CD4-positive, CD25-positive, alpha-beta regulatory T cell (primary cell): ENCODE measurements around the gene PDE2A. TPM values are rescaled to one million over a fixed set of nuclear protein-coding genes. Genes with fewer than 3 reads are reported as not detected.
A peak's percentile ranks its signal among the peaks of the same experiment; 100 is the strongest.

ENCODE experiments used
- ATAC-seq, 2 donors: fragments of 150-1000 bp; cut with Tn5 transposase; one replicate each; pipeline ENCODE4 v1.10.0; 2021; ENCODE audit warnings: low read depth in 2 of 2, moderate number of reproducible peaks in 2 of 2, moderate library complexity in 1 of 2
- DNase-seq, 3 donors: peaks; one replicate each; pipeline versions ENCODE4 v3.0.0 to v3.0.0-alpha.2; 2012 to 2022; ENCODE audit warnings: mixed read lengths in 1 of 3
- H3K27ac ChIP-seq: one replicate; pipeline ENCODE4 v1.7.0; 2013; ENCODE audit warnings: mild to moderate bottlenecking, low read length; ENCODE audit not compliant: insufficient read depth, poor library complexity, severe bottlenecking
- H3K27me3 ChIP-seq: one replicate; pipeline ENCODE4 v1.7.0; 2013; ENCODE audit warnings: low read length; ENCODE audit not compliant: control insufficient read depth, insufficient read depth
- H3K36me3 ChIP-seq: one replicate; pipeline ENCODE4 v1.7.0; 2013; ENCODE audit warnings: mild to moderate bottlenecking, low read length, moderate library complexity; ENCODE audit not compliant: control insufficient read depth, insufficient read depth
- H3K4me1 ChIP-seq: 2 replicates; pipeline ENCODE4 v1.7.0; 2013; ENCODE audit warnings: mild to moderate bottlenecking, low read length; ENCODE audit not compliant: insufficient read depth, control insufficient read depth, poor library complexity, severe bottlenecking
- H3K4me3 ChIP-seq: one replicate; pipeline ENCODE4 v1.7.0; 2013; ENCODE audit warnings: low read depth, mild to moderate bottlenecking, low read length, moderate library complexity
- H3K9me3 ChIP-seq, 2 experiments: 1 replicate in 1 of 2; 2 replicates in 1 of 2; pipeline ENCODE4 v1.7.0; 2013; ENCODE audit warnings: low read length in 2 of 2, mild to moderate bottlenecking in 1 of 2, moderate library complexity in 1 of 2; ENCODE audit not compliant: control insufficient read depth in 2 of 2
- H3K27ac Mint-ChIP-seq, 3 donors: one replicate each; pipeline ENCODE4 v1.8.0; 2020 to 2022; ENCODE audit warnings: mild to moderate bottlenecking in 3 of 3, mixed read lengths in 3 of 3, moderate library complexity in 2 of 3
- H3K27me3 Mint-ChIP-seq: one replicate; pipeline ENCODE4 v1.8.0; 2022; ENCODE audit warnings: mild to moderate bottlenecking, mixed read lengths
- H3K36me3 Mint-ChIP-seq: one replicate; pipeline ENCODE4 v1.8.0; 2020; ENCODE audit warnings: mixed read lengths
- H3K4me1 Mint-ChIP-seq, 4 donors: one replicate each; pipeline ENCODE4 v1.8.0; 2020 to 2022; ENCODE audit warnings: mixed read lengths in 4 of 4, mild to moderate bottlenecking in 1 of 4
- H3K4me3 Mint-ChIP-seq, 4 donors: one replicate each; pipeline ENCODE4 v1.8.0; 2020 to 2022; ENCODE audit warnings: mild to moderate bottlenecking in 4 of 4, mixed read lengths in 4 of 4, moderate library complexity in 3 of 4
- H3K9me3 Mint-ChIP-seq, 7 donors: one replicate each; pipeline ENCODE4 v1.8.0; 2020 to 2022; ENCODE audit warnings: mixed read lengths in 7 of 7, mild to moderate bottlenecking in 3 of 7, moderate library complexity in 2 of 7
- polyA plus RNA-seq, 4 donors: library from polyadenylated mRNA; unstranded; fragments of 300-500 nt; fragmentation: Illumina TruSeq; gene quantifications; one replicate each; pipeline ENCODE4 v1.2.3, GENCODE V29; 2021
- total RNA-seq: library from RNA; stranded (reverse); gene quantifications from one replicate; pipeline ENCODE4 v1.2.3, GENCODE V29; 2022

Gene PDE2A
- total and polyA plus RNA-seq, 5 donors from 2014 or later = 6.7 TPM; not detected in 4

DNA sequence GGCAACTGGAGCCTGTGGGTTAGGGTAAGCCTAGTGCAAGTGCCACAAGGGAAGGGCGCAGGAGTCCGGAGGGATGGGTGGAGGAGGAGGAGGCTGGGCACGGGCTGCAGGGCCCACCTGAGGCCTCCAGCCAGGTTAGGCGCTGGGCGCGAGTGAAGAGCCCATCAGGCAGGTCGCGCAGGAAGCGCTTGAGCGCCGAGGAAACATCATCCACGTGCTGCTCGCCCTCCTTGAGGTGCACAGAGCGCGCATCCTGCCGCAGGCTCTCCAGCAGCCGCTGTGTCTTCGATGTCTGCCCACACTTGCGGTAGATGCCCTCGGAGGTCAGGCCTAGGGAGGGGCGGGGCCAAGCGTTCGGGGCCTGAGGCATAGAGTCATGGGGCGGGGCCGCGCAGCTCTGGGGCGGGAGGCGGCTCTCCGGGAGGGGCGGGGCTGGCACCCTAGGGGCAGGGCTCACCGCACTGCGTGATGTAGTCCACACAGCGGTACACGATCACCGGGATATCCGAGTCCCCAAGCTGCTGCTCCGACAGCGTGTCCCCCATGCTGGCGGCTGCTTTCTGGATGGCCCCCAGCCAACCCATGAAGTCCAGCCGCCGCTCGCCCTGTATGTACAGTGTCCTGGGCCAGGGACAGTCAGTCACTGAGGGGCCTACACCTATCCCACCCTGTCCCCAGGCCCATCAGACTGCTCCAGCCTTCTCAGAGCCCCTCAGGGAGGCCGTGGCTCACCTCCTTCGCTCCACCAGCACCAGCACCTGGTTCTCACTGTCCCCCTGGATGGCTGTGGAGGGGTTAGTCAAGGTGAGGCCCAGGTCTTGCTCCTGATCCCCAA, 22.9 kb upstream of the PDE2A start:
- Mint-ChIP-seq H3K4me3 (no peak overlapping the region), H3K4me1 (peaks cover 0 to 3% (median 0%) of the 10 kb centered on the region in 4 donors), H3K27ac (peak overlapping the region in 1 of 3 donors; percentile 36), H3K27me3 (no peaks in the 10 kb centered on the region), H3K9me3 (no peaks in the 10 kb centered on the region), H3K36me3 (peaks cover 47% of the 10 kb centered on the region)
- ATAC-seq = no peak
- Histone ChIP-seq H3K4me1 (no peaks in the 10 kb centered on the region), H3K27me3 (no peaks in the 10 kb centered on the region), H3K4me3 (no peak overlapping the region), H3K9me3 (no peaks in the 10 kb centered on the region), H3K27ac (no peak overlapping the region), H3K36me3 (peaks cover 95% of the 10 kb centered on the region)
- no peak for DNase-seq

DNA sequence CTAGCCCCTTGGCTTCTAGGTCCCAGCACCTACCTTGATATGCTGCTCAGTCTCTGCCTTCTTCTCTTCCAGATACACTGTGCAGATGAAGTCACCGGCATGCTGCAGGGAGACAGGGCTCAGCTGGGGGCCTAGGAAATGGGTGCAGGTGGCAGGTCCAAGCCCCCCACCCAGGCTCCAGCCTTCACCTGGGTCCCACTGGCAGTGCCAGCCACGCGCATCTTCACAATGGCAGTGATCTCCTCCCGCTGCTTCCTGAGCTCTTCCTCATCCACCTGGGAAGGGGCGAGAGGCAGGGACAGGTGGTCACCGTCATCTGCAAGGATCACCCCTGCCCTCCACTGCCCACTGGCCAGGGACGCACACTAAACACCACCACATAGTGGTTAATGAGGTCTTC, 21.1 kb upstream of the PDE2A start:
- no peak for ATAC-seq
- Mint-ChIP-seq H3K4me1 (peaks cover 0 to 3% (median 0%) of the 10 kb centered on the region in 4 donors), H3K27me3 (no peaks in the 10 kb centered on the region), H3K9me3 (no peaks in the 10 kb centered on the region), H3K27ac (no peak overlapping the region), H3K4me3 (no peak overlapping the region), H3K36me3 (peaks cover 52% of the 10 kb centered on the region)
- H3K36me3 ChIP-seq = peaks cover 94% of the 10 kb centered on the region
- no peaks in the 10 kb centered on the region for H3K4me1 ChIP-seq
- H3K4me3 ChIP-seq = no peak overlapping the region
- no peak for DNase-seq
- no peaks in the 10 kb centered on the region for H3K9me3 ChIP-seq
- H3K27ac ChIP-seq = no peak overlapping the region
- H3K27me3 ChIP-seq = no peaks in the 10 kb centered on the region

DNA sequence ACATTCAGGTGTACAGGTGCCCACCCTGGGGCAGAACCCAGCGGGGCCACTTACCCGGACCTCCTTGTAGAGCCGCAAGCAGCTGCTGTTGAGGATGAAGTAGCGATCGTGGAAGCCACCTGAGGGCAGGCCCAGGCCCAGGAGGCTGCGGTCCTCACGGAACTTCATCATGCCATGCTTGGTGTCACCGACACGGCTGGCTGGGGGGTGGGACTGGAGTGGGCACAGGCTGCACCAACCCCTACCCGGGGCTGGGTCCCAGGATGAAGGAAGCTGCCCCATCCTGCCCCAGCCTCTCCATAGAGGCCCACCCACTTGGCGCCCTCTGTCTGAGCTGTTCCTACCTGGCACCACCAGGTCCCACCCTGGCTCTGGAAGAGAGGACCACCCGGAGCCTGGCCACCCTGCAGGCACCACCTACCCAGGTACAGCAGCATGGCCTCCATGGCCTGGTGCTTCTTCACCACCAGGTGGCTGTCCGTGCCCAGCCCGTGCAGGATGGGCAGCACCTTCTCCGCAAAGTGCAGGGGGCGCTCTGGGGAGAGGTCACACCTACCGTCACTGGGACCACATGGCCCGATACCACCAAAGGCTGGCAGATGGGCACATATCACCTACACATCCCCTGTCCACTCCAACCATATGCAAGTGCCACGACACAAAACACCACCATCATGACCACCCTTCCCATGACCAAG, 19.2 kb upstream of the PDE2A start:
- Mint-ChIP-seq H3K4me3 (no peak overlapping the region), H3K36me3 (peaks cover 50% of the 10 kb centered on the region), H3K27me3 (no peaks in the 10 kb centered on the region), H3K27ac (no peak overlapping the region), H3K9me3 (no peaks in the 10 kb centered on the region), H3K4me1 (peaks cover 0 to 2% (median under 1%) of the 10 kb centered on the region in 4 donors)
- no peak overlapping the region for H3K27ac ChIP-seq
- H3K36me3 ChIP-seq = peaks cover 93% of the 10 kb centered on the region
- H3K9me3 ChIP-seq = no peaks in the 10 kb centered on the region
- no peaks in the 10 kb centered on the region for H3K27me3 ChIP-seq
- ATAC-seq = no peak
- no peak for DNase-seq
- no peaks in the 10 kb centered on the region for H3K4me1 ChIP-seq
- H3K4me3 ChIP-seq = no peak overlapping the region

DNA sequence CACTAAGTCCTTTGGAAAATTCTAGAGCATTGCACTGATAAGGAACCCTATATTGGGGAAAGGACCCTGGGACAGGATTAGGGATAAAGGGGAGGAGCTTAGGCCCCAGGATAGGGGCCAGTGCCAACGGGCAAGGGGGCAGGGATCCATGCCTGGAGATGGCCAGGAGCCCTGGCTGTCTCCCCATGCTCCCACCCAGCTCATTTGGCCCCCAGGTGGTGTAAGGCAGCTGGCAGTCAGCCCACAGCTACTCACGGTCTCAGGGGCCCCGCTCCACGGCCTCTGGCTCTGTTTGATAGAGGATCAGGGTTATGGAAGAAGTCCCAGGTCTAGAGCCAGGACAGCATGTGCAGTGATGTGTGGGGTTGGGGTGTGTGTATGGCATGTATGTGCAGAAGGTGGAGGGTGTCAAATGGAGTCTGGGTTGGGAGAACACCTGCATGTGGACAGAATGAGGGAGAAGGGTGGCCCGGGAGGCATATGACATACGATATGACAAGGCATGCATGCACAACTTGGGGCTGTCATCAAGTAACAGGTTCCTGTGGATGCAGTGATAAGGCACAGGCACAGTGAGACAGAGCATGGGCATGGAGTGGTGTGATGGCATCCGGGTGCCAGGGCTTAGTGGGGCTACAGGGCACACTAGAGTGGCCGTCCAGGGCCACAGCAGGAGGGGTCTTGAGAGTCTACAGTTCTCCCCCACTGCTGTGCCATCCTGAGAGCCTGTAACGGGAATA, 18.4 kb upstream of the PDE2A start:
- no peak overlapping the region for H3K27ac ChIP-seq
- DNase-seq = no peak
- H3K36me3 Mint-ChIP-seq = peaks cover 50% of the 10 kb centered on the region
- no peaks in the 10 kb centered on the region for H3K27me3 ChIP-seq
- ATAC-seq = no peak
- H3K4me1 ChIP-seq = no peaks in the 10 kb centered on the region
- no peak overlapping the region for H3K4me3 Mint-ChIP-seq
- H3K4me3 ChIP-seq = no peak overlapping the region
- no peaks in the 10 kb centered on the region for H3K9me3 Mint-ChIP-seq
- peaks cover 0 to 2% (median under 1%) of the 10 kb centered on the region in 4 donors for H3K4me1 Mint-ChIP-seq
- peak overlapping the region in 1 of 3 donors; percentile 70 for H3K27ac Mint-ChIP-seq
- H3K36me3 ChIP-seq = peaks cover 91% of the 10 kb centered on the region
- no peaks in the 10 kb centered on the region for H3K9me3 ChIP-seq
- H3K27me3 Mint-ChIP-seq = no peaks in the 10 kb centered on the region

DNA sequence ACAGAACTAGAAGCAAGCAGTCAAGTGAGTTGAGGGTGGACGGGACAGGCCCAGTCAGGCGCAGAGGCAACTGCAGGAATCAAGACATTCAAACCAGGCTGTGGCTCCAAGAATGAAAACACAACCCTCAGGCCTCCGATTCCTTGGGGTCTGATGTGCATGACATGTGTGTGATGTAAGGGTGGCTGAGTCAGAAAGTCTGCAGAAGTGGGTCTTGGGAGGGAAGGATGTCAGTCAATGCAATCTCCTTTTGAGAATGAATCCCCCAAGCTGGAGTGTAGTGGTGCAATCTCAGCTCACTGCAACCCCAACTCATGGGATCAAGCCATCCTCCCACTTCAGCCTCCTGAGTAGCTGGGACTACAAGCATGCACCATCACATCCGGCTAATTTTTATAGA, 15.9 kb upstream of the PDE2A start:
- Mint-ChIP-seq H3K27ac (peak overlapping the region in 2 of 3 donors; percentile 55 to 59), H3K36me3 (peaks cover 50% of the 10 kb centered on the region)

DNA sequence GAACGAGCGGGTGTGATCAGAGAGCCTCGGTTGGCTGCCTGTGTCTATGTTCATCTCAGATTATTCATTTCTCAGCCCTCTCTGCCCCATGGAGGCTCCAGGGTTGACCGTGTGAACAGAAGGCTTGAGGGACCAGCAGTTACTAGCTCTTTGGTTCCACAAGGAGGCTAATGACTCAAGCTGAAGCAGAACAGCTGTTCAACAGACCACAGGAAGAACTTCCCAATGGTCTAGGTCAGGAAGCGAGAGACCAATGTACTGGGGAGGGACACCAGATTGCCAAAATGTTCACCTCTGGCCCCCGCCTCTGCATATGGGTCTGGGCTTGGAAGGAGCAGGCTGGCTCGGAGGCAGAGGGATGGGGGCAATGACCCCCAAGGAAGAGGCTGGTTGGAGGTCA, 14.7 kb upstream of the PDE2A start:
- no peaks in the 10 kb centered on the region for H3K27me3 Mint-ChIP-seq
- Histone ChIP-seq H3K4me3 (no peak overlapping the region), H3K36me3 (peaks cover 65% of the 10 kb centered on the region), H3K4me1 (no peaks in the 10 kb centered on the region), H3K27ac (no peak overlapping the region), H3K27me3 (no peaks in the 10 kb centered on the region), H3K9me3 (no peaks in the 10 kb centered on the region)
- no peak overlapping the region for H3K4me3 Mint-ChIP-seq
- no peak for DNase-seq
- peak overlapping the region in 2 of 3 donors; percentile 51 to 66 for H3K27ac Mint-ChIP-seq
- peaks cover 41% of the 10 kb centered on the region for H3K36me3 Mint-ChIP-seq
- no peak for ATAC-seq
- H3K4me1 Mint-ChIP-seq = peaks cover 0 to 12% (median 6%) of the 10 kb centered on the region in 4 donors
- no peaks in the 10 kb centered on the region for H3K9me3 Mint-ChIP-seq

More for the DNA sequence above, 15.9 kb upstream of the PDE2A start:
- ATAC-seq (no peak), DNase-seq (no peak)
- Histone ChIP-seq H3K27me3 (no peaks in the 10 kb centered on the region), H3K9me3 (no peaks in the 10 kb centered on the region), H3K4me1 (no peaks in the 10 kb centered on the region), H3K27ac (no peak overlapping the region), H3K4me3 (no peak overlapping the region), H3K36me3 (peaks cover 78% of the 10 kb centered on the region)
- Mint-ChIP-seq H3K27me3 (no peaks in the 10 kb centered on the region), H3K4me1 (peaks cover 0 to 12% (median 6%) of the 10 kb centered on the region in 4 donors), H3K4me3 (no peak overlapping the region), H3K9me3 (no peaks in the 10 kb centered on the region)

DNA sequence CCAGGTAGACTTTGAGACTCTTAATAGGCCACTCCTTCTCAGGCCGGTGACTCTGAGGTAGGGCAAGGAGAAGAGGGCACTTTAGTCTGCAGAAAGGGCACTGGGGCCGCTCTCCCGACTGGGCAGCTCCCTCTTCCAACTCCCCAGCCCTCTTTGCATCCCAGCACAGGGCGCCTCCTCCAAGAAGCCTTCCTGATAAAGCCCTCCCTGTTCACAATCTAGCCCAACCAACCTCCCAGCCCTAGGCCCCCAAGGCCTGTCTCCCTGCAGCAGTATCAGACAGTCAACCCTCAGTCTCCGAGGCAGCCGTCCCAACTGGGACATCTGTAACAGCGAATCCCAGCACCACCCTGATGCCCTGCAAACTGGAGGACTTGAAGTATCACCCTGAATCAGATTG, 14.3 kb upstream of the PDE2A start:
- ATAC-seq (no peak), DNase-seq (no peak)
- H3K36me3 Mint-ChIP-seq = peaks cover 40% of the 10 kb centered on the region
- H3K9me3 ChIP-seq = no peaks in the 10 kb centered on the region
- no peaks in the 10 kb centered on the region for H3K27me3 ChIP-seq
- H3K27me3 Mint-ChIP-seq = no peaks in the 10 kb centered on the region
- no peak overlapping the region for H3K4me3 ChIP-seq
- peaks cover 61% of the 10 kb centered on the region for H3K36me3 ChIP-seq
- H3K9me3 Mint-ChIP-seq = no peaks in the 10 kb centered on the region
- no peaks in the 10 kb centered on the region for H3K4me1 ChIP-seq
- peak overlapping the region in 1 of 4 donors; percentile 9 for H3K4me3 Mint-ChIP-seq
- H3K27ac Mint-ChIP-seq = peak overlapping the region in 1 of 3 donors; percentile 90
- H3K4me1 Mint-ChIP-seq = peaks cover 0 to 16% (median 8%) of the 10 kb centered on the region in 4 donors
- H3K27ac ChIP-seq = no peak overlapping the region
